HepG2 (cell line): Measurements from ENCODE around the gene SERPINE2.

Source experiments
- ARNTL ChIP-seq: sonication (generic); formaldehyde crosslinking; IDR thresholded peaks from 2 replicates; pipeline ENCODE4 v1.4.0; 2020; ENCODE audit warnings: mild to moderate bottlenecking, missing genetic modification reagents
- CCAR2 ChIP-seq: fragments of 200-400 bp; formaldehyde crosslinking; optimal IDR thresholded peaks from 2 replicates; pipeline ENCODE3; 2018; ENCODE audit warnings: low read depth, mild to moderate bottlenecking, low read length, moderate library complexity
- ISL2 ChIP-seq: sonication (generic); formaldehyde crosslinking; IDR thresholded peaks from 2 replicates; pipeline ENCODE4 v1.5.0; 2020; ENCODE audit warnings: missing genetic modification reagents
- KDM5A ChIP-seq: fragments of 200-600 bp; sonication (generic); IDR thresholded peaks from 2 replicates; pipeline ENCODE4 v1.7.0; 2018; ENCODE audit warnings: antibody characterized with exemption, mild to moderate bottlenecking, low read length, borderline replicate concordance
- MIER3 ChIP-seq: IDR thresholded peaks from 2 replicates; pipeline ENCODE4 v1.6.1; 2016; ENCODE audit warnings: missing compliant biosample characterization, borderline replicate concordance
- NCOA5 ChIP-seq: sonication (generic); formaldehyde crosslinking; IDR thresholded peaks from 2 replicates; pipeline ENCODE4 v1.4.0; 2020; ENCODE audit warnings: missing genetic modification reagents
- NFRKB ChIP-seq: fragments of 450-650 bp; IDR thresholded peaks from 2 replicates; pipeline ENCODE4 v1.6.1; 2017
- NFYC ChIP-seq: IDR thresholded peaks from 2 replicates; pipeline ENCODE4 v1.6.1; 2016; ENCODE audit warnings: missing genetic modification reagents, missing compliant biosample characterization
- PBX2 ChIP-seq: IDR thresholded peaks from 2 replicates; pipeline ENCODE4 v1.6.1; 2016; ENCODE audit warnings: control low read depth
- SMAD9 ChIP-seq: sonication (generic); formaldehyde crosslinking; IDR thresholded peaks from 2 replicates; pipeline ENCODE4 v1.5.1; 2020; ENCODE audit warnings: mild to moderate bottlenecking, missing genetic modification reagents
- TBL1XR1 ChIP-seq: fragments of 150-350 bp; IDR thresholded peaks from 2 replicates; pipeline ENCODE4 v1.6.1; 2014; ENCODE audit warnings: borderline replicate concordance, low read length; ENCODE audit not compliant: partially characterized antibody
- TRIM24 ChIP-seq: sonication (generic); formaldehyde crosslinking; IDR thresholded peaks from 2 replicates; pipeline ENCODE4 v1.8.0; 2022; ENCODE audit warnings: mild to moderate bottlenecking, missing genetic modification reagents
- ZNF18 ChIP-seq: sonication (generic); formaldehyde crosslinking; IDR thresholded peaks from 2 replicates; pipeline ENCODE4 v1.8.0; 2022; ENCODE audit warnings: mild to moderate bottlenecking, missing genetic modification reagents; ENCODE audit not compliant: insufficient replicate concordance
- ZNF253 ChIP-seq: sonication (generic); formaldehyde crosslinking; IDR thresholded peaks from 2 replicates; pipeline ENCODE4 v1.8.0; 2022; ENCODE audit warnings: mild to moderate bottlenecking, missing genetic modification reagents, borderline replicate concordance

- TF ChIP-seq ZNF253 (CRISPR knock-in tag) (no peak), ZNF18 (CRISPR knock-in tag) (no peak), TBL1XR1 (no peak), SMAD9 (CRISPR knock-in tag) (no peak), NFYC (no peak), CCAR2 (no peak), PBX2 (CRISPR knock-in tag) (no peak), KDM5A (no peak), TRIM24 (CRISPR knock-in tag) (no peak), ISL2 (no peak), ARNTL (no peak), NFRKB (no peak), NCOA5 (CRISPR knock-in tag) (no peak), MIER3 (CRISPR knock-in tag) (no peak)
Measured at GRCh38 chr2:223959688-223960087, 79.4 kb downstream of the SERPINE2 start.
